Retinal pigment epithelial cell (primary cell): ENCODE measurements around the gene ADAMTS9.
A peak's percentile ranks its signal among the peaks of the same experiment; 100 is the strongest.

ENCODE experiments used
- DNase-seq: peaks from one replicate; pipeline ENCODE4 v3.0.0-alpha.2; 2010; ENCODE audit warnings: low read depth
- H3K4me3 ChIP-seq: 2 replicates; pipeline ENCODE4 v1.5.1; 2011; ENCODE audit warnings: mild to moderate bottlenecking, low read length, control low read depth, moderate library complexity
- CTCF ChIP-seq: conservative IDR thresholded peaks from 2 replicates; pipeline ENCODE4 v1.5.1; 2011; ENCODE audit warnings: low read depth, low read length, control low read depth, inconsistent platforms

ADAMTS9 gene

GRCh38 chr3:64576211-64576775 is 111.5 kb downstream of the ADAMTS9 start:
- TF ChIP-seq CTCF: no peak
- DNase-seq: no peak
- no peak overlapping the region for H3K4me3 ChIP-seq

GRCh38 chr3:64575211-64575844 is 112.5 kb downstream of the ADAMTS9 start:
- H3K4me3 ChIP-seq: no peak overlapping the region
- TF ChIP-seq CTCF: peak; percentile 65
- DNase-seq: no peak

DNA sequence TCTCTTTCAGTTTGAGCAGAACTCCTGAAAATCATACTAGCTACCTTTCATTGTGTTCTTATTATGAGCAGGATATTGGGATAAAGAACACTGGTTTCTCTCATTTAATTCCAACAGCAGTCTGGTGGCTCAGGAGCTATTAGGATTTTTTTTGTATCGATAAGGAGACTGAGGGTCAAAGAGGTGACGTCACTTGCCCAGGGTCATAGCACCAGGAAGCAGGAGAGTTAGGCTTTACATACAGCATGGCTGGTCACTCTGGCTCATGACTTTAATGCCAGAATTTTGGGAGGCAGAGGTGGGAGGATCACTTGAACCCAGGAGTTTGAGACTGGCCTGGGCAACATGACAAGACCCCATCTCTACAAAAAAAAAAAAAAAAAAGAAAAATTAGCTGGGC is 113.6 kb downstream of the ADAMTS9 start:
- DNase-seq: no peak
- H3K4me3 ChIP-seq: no peak overlapping the region
- no peak for TF ChIP-seq CTCF

DNA sequence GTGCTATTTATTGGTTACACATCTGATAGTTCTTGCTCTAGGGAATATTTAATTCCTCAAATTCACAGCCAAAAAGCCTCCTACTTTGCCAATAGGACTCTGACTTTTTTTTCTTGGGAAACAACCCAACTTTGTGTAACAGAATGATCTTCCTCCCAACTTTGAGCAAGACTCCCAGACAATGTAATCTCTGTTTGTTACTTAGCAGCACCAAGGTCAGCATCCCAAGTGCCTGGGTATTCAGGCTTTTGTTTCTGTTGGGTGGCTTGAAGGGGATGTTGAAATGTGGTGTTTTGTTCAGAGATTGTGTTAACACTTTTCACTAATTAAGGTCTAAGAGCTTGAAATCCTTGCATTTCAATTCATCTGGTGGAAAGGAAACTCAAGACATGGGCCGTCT is 115.8 kb downstream of the ADAMTS9 start:
- no peak overlapping the region for H3K4me3 ChIP-seq
- TF ChIP-seq CTCF: no peak
- no peak for DNase-seq

DNA sequence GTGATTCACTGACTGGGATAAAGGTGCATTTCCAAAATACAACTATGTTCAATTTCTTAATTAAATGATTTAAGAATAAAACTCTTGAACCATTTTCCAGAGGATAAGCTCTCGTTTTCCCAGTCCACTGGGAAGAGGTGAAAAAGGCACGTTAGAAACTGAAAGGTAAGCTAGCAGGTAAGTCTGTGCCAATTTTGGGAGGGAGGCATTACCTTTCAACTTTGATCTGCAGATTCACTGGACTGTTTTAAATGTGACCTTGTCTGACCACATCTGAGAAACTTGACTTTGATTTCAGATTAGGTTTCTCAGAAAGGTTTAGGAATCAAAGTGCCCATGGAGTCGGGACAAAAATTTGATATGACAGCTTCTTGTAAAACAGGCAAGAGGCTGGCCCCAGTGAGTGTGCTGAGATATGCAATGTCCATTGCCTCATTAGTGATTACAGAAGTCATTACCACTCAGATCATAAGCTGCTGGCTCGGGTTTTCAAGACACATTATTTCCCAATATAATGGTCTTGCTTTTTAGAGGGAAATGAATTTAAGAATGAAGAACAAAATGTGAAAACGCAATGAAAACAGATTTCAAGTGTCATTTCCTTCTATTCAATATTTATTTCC is 118.8 kb downstream of the ADAMTS9 start:
- DNase-seq: peak; percentile 47
- no peak for TF ChIP-seq CTCF

GRCh38 chr3:64566859-64567258 is 120.9 kb downstream of the ADAMTS9 start:
- no peak for TF ChIP-seq CTCF
- no peak for DNase-seq
- no peak overlapping the region for H3K4me3 ChIP-seq

More for the DNA sequence above, 118.8 kb downstream of the ADAMTS9 start:
- no peak overlapping the region for H3K4me3 ChIP-seq

DNA sequence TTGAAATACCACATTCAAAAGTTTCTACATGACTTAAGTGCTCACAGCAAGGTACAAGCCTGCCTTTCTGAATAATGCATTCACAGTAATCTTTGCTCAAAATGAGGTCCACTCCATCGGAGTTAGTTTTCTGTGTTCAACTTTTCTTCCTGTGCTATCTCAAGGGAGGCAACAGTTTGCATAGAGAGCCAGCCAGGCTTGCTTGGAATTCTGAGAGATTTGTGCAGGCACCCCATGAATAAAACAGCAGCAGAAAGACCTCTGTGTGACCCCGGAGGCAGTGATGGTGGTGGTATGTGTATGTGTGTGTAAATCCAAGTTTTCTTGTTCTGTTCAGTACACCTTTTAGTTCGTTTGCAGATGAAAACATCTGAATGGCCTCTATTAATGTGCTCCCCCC is 124.0 kb downstream of the ADAMTS9 start:
- no peak overlapping the region for H3K4me3 ChIP-seq
- DNase-seq: no peak
- TF ChIP-seq CTCF: no peak
